ENCODE measurements around the gene TMEM200A.

TMEM200A gene

DNA sequence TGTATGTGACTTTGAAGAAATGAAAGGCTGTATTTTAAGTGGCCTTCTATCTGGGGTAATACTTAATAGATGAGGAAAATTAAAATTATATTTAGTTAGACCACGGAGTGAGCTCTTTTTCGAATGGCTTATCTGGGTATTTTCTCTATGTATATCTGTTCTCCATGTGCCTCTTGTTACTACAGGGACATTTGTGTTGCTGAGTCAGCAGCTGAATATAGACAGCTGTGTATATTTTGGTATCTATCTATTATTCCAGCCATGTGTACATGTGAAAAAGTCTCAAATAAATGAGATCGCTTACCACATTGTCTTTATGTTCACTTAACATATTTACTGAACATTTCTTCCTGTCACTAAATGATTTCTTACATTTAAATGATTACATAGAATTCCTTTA lies 57.2 kb downstream of the TMEM200A start:
- no peak for DNase-seq

DNA sequence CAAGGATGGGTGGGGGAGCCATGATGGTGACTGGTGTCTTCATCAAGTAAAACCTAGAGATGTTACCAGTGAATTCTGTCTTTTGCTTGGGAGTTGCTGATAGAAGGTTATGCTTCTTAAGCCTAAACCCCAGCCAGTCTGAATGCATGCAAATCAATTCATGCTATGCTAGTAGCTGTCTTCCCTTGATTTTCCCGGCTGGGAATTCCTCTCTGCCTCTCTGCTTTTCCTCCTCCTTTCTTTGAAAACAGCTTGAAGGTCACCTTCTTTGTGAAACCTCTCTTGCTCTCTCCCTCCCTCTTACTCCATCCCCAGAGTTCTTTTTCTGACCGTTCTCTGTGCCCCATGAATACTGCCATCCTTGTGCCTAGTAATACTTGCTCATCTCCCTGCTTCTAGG lies 58.9 kb downstream of the TMEM200A start:
- no peak for DNase-seq

GRCh38 chr6:130425537-130425936 lies 59.7 kb downstream of the TMEM200A start:
- DNase-seq: no peak

GRCh38 chr6:130426066-130426721 lies 60.4 kb downstream of the TMEM200A start:
- DNase-seq: no peak

DNA sequence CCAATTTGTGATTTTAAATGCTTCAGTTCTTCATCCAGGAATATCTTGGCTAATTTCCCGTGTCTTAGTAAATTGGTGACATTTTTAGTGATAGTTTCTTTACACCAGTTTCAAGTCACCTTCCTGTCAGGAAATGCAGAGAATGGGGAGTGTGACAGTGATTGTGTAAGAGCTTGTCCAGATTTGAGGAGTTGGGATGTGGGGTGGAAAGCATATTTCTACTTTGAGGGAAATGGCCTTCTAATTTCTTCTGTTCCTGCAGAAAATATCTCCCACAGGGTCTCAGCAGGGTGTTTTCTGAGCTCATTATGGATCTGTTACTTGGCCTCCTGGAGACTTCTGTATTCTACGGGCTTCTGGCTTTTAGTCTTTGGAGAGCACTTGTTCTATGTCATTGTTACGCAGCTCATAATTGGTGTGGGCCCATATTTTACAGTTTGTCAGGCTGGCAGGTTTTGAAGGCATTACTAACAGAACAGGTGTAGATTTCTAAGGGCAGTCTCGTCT lies 65.6 kb downstream of the TMEM200A start:
- no peak for DNase-seq

GRCh38 chr6:130432838-130433237 lies 67.0 kb downstream of the TMEM200A start:
- no peak for DNase-seq

GRCh38 chr6:130434174-130434873 lies 68.5 kb downstream of the TMEM200A start:
- DNase-seq: no peak

DNA sequence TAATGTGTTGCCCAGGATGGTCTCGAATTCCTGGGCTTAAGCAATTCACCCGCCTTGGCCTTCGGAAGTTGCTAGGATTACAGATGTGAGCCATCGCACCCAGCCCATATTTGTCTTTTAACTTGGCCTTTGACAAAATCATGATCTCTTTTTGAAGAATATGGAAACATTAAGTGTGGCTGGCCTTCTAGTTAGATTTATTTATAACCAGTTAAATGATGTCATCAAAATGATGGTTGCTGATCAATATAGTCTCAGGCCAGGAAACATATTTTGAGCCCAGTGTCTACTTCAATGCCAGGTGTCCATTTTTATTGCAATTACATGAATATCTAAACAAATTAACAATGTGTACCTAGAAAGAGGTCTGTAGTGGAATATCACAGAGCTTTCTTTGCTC lies 69.4 kb downstream of the TMEM200A start:
- DNase-seq: no peak

DNA sequence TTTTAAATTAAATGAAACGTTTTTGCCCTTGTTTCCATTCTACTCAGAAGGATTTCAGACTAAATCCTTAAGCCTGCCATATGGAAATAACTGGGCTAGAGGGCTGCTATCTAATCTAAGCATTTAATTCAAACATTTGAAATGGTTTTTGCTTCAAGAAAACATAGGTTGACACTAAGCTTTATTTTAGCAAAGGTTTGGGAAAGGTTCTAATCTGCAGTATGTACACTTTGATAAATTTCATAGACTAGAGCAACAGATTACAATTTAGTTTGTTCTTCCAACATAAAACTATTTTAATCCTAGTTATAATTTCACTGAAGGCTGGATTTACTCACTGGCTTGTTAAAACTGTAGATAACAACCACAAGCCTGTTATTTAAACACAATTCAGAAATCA lies 72.1 kb downstream of the TMEM200A start:
- DNase-seq: no peak

- DNase-seq: no peak
Measured at GRCh38 chr6:130447374-130447773, 81.6 kb downstream of the TMEM200A start.

GRCh38 chr6:130452336-130452735 lies 86.5 kb downstream of the TMEM200A start:
- no peak for DNase-seq

DNA sequence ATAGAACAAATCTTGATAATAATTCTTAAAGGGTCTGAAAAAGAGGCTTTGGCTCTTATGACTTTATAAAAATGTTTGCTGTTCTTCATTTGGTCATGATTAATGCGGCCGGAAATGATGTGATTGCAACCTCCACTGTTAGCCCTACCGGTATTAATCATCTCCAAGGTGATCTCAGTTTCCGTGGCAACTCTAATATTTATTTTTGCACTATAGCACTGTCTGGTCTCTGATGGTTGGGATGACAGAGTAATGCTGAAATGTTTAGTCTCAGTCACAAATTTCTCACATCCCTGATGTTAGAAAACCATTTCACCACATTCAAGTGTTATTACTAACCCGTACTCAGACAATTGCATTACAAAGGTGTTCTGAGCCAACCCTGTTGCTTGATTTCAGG lies 87.4 kb downstream of the TMEM200A start:
- no peak for DNase-seq

GRCh38 chr6:130457605-130458004 lies 91.8 kb downstream of the TMEM200A start:
- DNase-seq: no peak

- no peak for DNase-seq
Measured at GRCh38 chr6:130459316-130459715, 93.5 kb downstream of the TMEM200A start.

GRCh38 chr6:130460934-130461333 lies 95.1 kb downstream of the TMEM200A start:
- no peak for DNase-seq

GRCh38 chr6:130466052-130466747 lies 100.4 kb downstream of the TMEM200A start:
- no peak for DNase-seq

DNA sequence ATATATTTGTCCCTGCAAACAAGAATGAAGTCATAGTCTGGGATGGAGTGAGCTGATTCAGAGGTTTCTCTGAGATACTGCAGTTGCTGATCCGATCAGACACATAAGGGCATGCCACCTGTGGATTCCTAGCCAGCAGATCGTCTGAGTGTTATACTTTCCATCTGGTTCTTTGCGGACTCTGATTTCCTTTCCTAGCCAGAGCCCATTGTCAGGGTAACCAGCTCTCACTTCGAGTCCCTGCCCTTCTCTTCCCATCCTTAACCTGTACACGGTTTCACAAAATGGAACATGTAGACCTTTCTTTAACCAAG lies 100.9 kb downstream of the TMEM200A start:
- DNase-seq: no peak

GRCh38 chr6:130467146-130468050 lies 101.6 kb downstream of the TMEM200A start:
- no peak for DNase-seq

DNA sequence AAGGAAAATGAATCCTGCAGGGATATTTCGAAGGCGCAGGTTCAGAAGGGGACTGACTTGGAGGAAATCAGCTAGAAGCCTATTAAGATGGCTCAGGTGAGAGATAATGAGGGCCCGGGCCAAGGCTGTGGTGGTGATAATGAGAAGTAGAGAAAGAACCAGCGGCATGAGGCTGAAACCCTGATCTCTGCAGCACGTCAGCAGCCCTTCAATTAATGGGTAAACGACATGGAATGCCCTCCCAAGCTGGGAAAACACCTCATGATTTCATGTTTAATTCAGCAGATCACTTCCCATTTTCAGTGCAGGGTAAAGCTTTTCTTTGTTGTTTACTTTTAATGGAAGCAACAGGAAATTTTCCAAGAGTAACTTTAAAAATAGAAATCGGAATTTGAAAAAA lies 104.9 kb downstream of the TMEM200A start:
- DNase-seq: no peak

DNA sequence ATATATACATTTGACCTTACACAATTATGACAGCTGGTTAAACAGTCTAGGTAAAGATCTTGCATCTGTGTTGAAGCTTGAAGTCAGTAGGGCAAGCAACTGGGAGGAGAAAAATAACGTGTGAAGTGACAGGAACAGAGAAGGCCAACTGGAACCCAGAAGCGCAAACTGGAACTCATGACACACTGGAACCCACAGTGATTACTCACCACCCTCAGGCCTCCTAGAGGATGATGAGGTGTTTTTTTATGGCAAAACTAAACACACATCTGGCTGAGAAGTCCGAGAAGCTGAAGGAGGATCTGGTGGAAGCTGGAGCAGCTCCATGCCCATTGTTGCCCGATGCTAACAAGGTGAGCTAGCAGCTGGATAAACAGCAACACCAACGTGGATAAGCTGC lies 108.1 kb downstream of the TMEM200A start:
- no peak for DNase-seq

DNA sequence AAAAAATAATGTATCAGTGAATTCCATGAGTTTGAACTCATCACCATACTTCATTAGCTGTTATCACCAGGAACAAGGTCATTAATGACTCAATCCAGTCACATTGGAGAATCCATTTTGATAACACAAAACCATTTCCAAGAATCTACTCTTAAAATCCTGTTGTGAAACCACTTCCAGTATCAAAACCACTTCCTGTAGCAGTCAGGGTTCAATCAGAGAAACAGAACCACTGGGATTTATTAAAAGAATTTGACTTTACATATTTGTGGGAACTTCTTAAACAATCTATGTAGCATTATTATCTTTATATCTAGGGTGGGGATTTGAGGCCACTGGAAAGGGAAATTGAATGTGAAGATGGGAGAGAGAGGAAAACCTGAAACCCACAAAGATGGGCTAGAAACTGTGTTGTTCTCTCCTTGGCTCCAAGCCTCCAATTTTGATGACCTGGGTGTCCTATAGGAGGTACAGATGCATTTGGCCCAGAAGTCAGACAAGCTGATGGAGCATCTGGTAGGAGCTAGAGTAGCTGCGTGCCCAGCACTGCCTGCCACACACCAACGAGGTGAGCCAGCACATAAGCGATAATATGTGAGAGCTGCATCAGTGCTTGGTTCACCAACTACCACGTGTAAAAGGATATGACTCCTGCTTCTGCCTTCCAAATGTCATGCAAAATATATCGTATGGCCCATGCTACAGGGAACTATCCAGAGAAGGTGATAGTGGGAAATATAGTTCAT lies 117.0 kb downstream of the TMEM200A start:
- DNase-seq: no peak

GRCh38 chr6:130485870-130486269 lies 120.1 kb downstream of the TMEM200A start:
- no peak for DNase-seq
